GM18520 (cell line): Measurements from ENCODE around the gene DAPK1.
"Not testable (repeated sequence)": the region's sequence is repeated elsewhere in the genome, so short reads cannot be mapped to it uniquely, and the experiment has no call there.

ENCODE experiments used
- ATAC-seq: cut with Tn5 transposase; IDR thresholded peaks from one replicate; pipeline ENCODE4 v1.9.1; 2021; ENCODE audit not compliant: unreplicated experiment

Gene DAPK1

GRCh38 chr9:87498046-87498810 is 561 bp downstream of the DAPK1 start:
- peak; percentile 5 for ATAC-seq

GRCh38 chr9:87498811-87499360 is 1.2 kb downstream of the DAPK1 start:
- no peak for ATAC-seq

GRCh38 chr9:87499424-87500017 is 1.9 kb downstream of the DAPK1 start:
- no peak for ATAC-seq

GRCh38 chr9:87500491-87501270 is 3.0 kb downstream of the DAPK1 start:
- no peak for ATAC-seq

GRCh38 chr9:87501271-87501656 is 3.6 kb downstream of the DAPK1 start:
- ATAC-seq, result not testable (repeated sequence)

GRCh38 chr9:87501806-87502205 is 4.1 kb downstream of the DAPK1 start:
- no peak for ATAC-seq

- ATAC-seq, result no peak
Observed at GRCh38 chr9:87502391-87503221, 4.9 kb downstream of the DAPK1 start.

- ATAC-seq, result no peak
Observed at GRCh38 chr9:87503430-87503829, 5.8 kb downstream of the DAPK1 start.

- no peak for ATAC-seq
Observed at GRCh38 chr9:87503927-87504326, 6.3 kb downstream of the DAPK1 start.

DNA sequence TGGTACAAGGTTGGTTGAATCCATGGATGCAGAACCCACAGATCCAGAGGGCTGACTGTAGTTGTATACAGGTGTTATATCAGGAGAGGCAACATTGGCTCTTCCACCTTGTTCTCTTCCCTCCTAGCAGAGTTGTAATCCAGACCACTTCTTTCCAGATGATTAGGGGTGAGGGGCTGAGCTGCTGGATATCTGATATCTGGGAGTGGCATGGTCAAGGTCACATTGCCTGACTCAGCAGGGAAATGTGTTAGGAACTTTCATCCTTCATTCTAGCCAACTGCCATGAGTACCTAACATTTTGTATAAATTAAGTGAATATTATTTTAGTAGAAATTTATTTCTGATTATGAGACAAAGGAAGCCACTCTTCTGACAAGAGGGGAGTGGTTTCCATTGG is 7.3 kb downstream of the DAPK1 start:
- ATAC-seq, result no peak

DNA sequence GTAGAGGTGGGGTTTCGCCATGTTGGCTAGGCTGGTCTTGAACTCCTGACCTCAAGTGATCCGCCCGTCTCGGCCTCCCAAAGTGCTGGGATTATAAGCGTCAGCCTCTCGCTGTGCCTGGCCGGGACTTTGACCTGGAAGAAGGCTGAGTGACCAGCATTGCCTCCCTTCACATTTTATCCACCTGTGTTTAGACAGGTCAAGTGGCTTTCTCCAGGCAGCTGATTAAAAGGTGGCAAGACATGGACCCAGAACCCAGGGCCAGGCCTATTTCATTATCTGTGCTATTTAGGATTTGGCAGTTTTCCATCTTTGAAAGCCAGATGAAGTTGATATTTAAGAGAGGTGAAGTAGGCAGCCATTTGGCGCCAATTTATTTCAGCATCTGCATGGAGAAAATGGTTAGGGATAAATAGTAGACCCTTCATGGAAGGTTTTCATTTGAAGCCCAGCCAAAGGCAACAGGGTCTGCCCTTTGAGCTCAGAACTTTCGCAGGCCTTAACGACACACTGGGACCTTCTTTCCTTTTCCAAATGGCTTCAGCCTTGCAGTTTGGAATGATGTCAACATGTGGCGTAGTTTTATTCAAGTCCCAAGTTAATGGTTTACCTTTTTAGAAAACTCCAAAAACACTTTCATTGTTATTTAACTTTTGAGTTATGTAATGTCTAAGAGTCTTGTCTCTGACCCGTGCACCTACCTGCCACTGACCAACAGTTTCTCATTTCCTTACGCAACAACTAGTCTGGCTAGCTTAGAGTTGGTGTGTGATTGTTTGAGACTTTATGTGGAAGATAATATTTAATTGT is 8.4 kb downstream of the DAPK1 start:
- ATAC-seq, result no peak

DNA sequence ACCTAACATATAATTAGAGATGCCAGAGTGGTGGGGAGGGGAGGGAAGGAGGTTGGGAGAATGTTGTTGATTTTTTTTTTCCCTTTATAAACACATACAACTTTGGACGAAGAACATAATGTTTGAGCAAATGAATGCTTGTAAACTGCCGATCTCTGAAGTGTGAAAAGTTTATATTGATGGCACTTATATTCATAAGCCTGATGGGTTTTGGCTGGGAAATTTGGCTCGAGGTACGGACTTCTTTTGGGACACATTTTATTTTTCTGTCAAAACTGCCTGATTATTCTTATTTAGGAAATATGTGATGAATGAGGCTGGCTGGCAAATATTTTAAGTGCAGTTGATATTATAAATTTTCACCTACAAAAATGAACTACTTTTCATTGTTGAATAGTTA is 9.9 kb downstream of the DAPK1 start:
- no peak for ATAC-seq

- ATAC-seq, result no peak
Observed at GRCh38 chr9:87510252-87510683, 12.6 kb downstream of the DAPK1 start.

- no peak for ATAC-seq
Observed at GRCh38 chr9:87512311-87512710, 14.6 kb downstream of the DAPK1 start.

DNA sequence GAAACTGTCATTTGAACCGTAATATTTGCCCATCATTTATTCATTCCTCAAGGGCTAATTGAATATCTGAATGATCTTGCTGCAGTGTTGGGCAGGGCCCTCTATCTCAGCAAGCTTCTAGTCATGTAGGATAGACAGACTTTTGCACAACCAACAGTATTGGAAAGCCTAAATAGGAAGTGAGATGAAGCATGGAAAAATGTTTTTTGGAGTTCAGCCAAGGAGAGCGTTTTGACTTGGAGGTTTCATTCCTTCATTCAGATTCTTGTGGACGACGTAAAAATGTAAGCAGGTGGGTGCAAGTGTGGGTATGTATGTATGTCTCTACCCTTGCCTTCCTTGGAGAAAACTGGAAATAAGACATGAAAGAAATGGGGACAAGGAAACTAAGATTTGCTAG is 15.5 kb downstream of the DAPK1 start:
- no peak for ATAC-seq

GRCh38 chr9:87513880-87514535 is 16.3 kb downstream of the DAPK1 start:
- ATAC-seq, result no peak

GRCh38 chr9:87515006-87515405 is 17.3 kb downstream of the DAPK1 start:
- no peak for ATAC-seq

- no peak for ATAC-seq
Observed at GRCh38 chr9:87515588-87516221, 18.0 kb downstream of the DAPK1 start.
